Fibroblast of villous mesenchyme (primary cell): Measurements from ENCODE around the gene PTEN. TPM values are rescaled to one million over a fixed set of nuclear protein-coding genes. Genes with fewer than 3 reads are reported as not detected.

ENCODE experiments used
- DNase-seq: peaks from one replicate; pipeline ENCODE4 v3.0.0-alpha.2; 2010; ENCODE audit warnings: low read depth
- H3K4me3 ChIP-seq: 2 replicates; pipeline ENCODE4 v1.5.1; 2011; ENCODE audit warnings: low read depth, mild to moderate bottlenecking, low read length
- CTCF ChIP-seq: IDR thresholded peaks from 2 replicates; pipeline ENCODE4 v1.5.1; 2012; ENCODE audit warnings: low read depth, mild to moderate bottlenecking, low read length; ENCODE audit not compliant: insufficient read depth
- total RNA-seq: library from RNA; depleted of rRNA; stranded (reverse); fragments of >200 nt; gene quantifications from 2 replicates; pipeline ENCODE4 v1.2.3, GENCODE V29; 2012

Gene PTEN
- total RNA-seq, 1 donor, result 276 TPM

GRCh38 chr10:87925570-87925969 is 62.1 kb downstream of the PTEN start:
- no peak for DNase-seq
- TF ChIP-seq CTCF, result no peak
- H3K4me3 ChIP-seq, result no peak overlapping the region

- no peak overlapping the region for H3K4me3 ChIP-seq
- DNase-seq, result no peak
- TF ChIP-seq CTCF, result no peak
These were observed 63.7 kb downstream of the PTEN start for GRCh38 chr10:87927091-87927490.

- no peak for TF ChIP-seq CTCF
- no peak overlapping the region for H3K4me3 ChIP-seq
- DNase-seq, result no peak
These were observed 65.6 kb downstream of the PTEN start for GRCh38 chr10:87928996-87929395.

- no peak overlapping the region for H3K4me3 ChIP-seq
- peak; percentile 49 for DNase-seq
- no peak for TF ChIP-seq CTCF
These were observed 66.7 kb downstream of the PTEN start for GRCh38 chr10:87930141-87930540.

- no peak for TF ChIP-seq CTCF
- H3K4me3 ChIP-seq, result no peak overlapping the region
- DNase-seq, result no peak
These were observed 67.8 kb downstream of the PTEN start for GRCh38 chr10:87930934-87931835.

- H3K4me3 ChIP-seq, result no peak overlapping the region
- no peak for DNase-seq
- TF ChIP-seq CTCF, result no peak
These were observed 68.4 kb downstream of the PTEN start for GRCh38 chr10:87931836-87932230.
